DMS53 treated with DMSO at 0.1 percent for 48 hours (cell line): ENCODE measurements around the gene ZNF639.
"Not testable (repeated sequence)": the region's sequence is repeated elsewhere in the genome, so short reads cannot be mapped to it uniquely, and the experiment has no call there.

Experiments
- DNase-seq: peaks from one replicate; lab custom pipeline; 2025; ENCODE audit not compliant: unreplicated experiment; lab: John Stamatoyannopoulos, UW

ZNF639 gene

GRCh38 chr3:179322286-179323196 lies at the start of gene ZNF639:
TSS of gene ZNF639 (plus strand) at chr3:179323031. CDS start at chr3:179328294, 5,263 bp downstream.
- peak; percentile 46 for DNase-seq

- DNase-seq = not testable (repeated sequence)
Observed at GRCh38 chr3:179274434-179274833, 48.4 kb upstream of the ZNF639 start.

- DNase-seq = no peak
Observed at GRCh38 chr3:179276001-179276400, 46.8 kb upstream of the ZNF639 start.

- no peak for DNase-seq
Observed at GRCh38 chr3:179276743-179277142, 46.1 kb upstream of the ZNF639 start.

DNA sequence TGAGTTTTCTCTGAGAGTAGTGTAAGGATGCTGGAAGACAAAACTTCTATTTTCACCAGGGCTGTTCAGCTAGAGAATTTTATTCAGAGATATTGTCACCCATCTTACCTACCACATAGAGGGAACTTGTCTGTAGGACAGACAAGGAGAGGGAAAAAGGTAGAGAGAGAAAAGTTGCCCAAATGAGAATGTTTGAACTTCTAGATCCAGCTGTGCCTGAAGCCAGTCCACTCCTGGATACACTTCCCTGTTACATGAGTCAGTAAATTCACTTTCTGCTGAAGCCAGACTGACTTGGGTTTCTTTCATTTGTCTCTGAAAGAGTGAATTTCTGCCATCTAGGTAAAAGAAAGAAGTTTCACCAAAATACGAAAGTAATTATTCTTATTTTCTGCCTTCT lies 44.7 kb upstream of the ZNF639 start:
- no peak for DNase-seq

GRCh38 chr3:179278932-179279693 lies 43.7 kb upstream of the ZNF639 start:
- DNase-seq = no peak

GRCh38 chr3:179279837-179280236 lies 43.0 kb upstream of the ZNF639 start:
- no peak for DNase-seq

DNA sequence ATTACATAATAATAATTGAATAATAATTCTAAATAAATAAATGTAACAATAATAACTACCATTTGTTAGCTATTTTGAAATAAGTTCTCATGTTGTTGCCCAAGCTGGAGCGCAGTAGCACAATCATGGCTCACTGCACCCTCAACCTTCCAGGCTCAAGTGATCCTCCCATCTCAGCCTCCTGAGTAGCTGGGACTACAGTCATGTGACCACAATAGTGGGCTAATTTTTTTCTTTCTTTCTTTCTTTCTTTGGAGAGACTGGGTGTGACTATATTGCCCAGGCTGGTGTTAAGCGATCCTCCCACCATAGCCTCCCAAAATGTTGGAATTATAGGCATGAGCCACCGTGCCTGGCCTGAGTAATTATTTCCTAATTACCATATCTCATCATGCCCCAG lies 41.0 kb upstream of the ZNF639 start:
- DNase-seq = no peak

GRCh38 chr3:179286331-179286730 lies 36.5 kb upstream of the ZNF639 start:
- DNase-seq = no peak

GRCh38 chr3:179288845-179289244 lies 34.0 kb upstream of the ZNF639 start:
- no peak for DNase-seq

DNA sequence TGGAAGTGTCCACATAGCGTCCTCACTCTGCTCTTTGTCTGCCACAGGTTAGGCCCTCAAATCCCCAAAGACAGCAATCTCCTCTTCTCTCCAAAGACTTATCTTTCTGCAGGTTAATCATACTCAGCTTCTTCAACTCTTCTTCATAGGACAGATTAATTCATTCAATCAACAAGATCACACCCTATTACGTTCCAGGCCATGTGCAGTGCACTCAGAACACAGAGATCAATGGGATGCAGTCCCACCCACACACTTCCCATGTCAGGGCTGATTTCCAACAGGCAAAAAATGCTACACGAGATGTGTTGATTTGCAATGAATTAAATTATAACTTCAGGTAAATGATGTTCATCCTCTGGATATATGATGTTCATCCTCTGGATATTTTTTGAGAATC lies 33.5 kb upstream of the ZNF639 start:
- no peak for DNase-seq

GRCh38 chr3:179292450-179292849 lies 30.4 kb upstream of the ZNF639 start:
- no peak for DNase-seq

GRCh38 chr3:179297971-179298725 lies 24.7 kb upstream of the ZNF639 start:
- DNase-seq = no peak

GRCh38 chr3:179299316-179299715 lies 23.5 kb upstream of the ZNF639 start:
- DNase-seq = no peak

GRCh38 chr3:179299999-179300613 lies 22.7 kb upstream of the ZNF639 start:
- DNase-seq = no peak

- DNase-seq = no peak
Observed at GRCh38 chr3:179301645-179302044, 21.2 kb upstream of the ZNF639 start.

GRCh38 chr3:179302111-179302510 lies 20.7 kb upstream of the ZNF639 start:
- DNase-seq = no peak

- no peak for DNase-seq
Observed at GRCh38 chr3:179304605-179305004, 18.2 kb upstream of the ZNF639 start.

GRCh38 chr3:179307362-179307761 lies 15.5 kb upstream of the ZNF639 start:
- DNase-seq = not testable (repeated sequence)

GRCh38 chr3:179308001-179308400 lies 14.8 kb upstream of the ZNF639 start:
- DNase-seq = no peak
